Measurements from ENCODE around the gene PEX11G. TPM values are rescaled to one million over a fixed set of nuclear protein-coding genes. Genes with fewer than 3 reads are reported as not detected.

The PEX11G gene
- polyA plus RNA-seq, 1 experiment: 3.8 TPM

- CTCF ChIA-PET: interaction anchor here (1.6 kb wide), 1 partner anchor 10 kb away, joined by 3 read pairs; no protein-coding TSS in a partner anchor
- POLR2A ChIA-PET: no interaction called here
- H3K27me3 ChIP-seq (ENCODE audit: control insufficient read depth, insufficient read depth, low read length): no peaks in the 10 kb centered on the region
- no peak for TF ChIP-seq CTCF (IDR thresholded peaks at IDR 0.05; ENCODE audit: insufficient read depth, low read depth, low read length)
- H3K36me3 ChIP-seq (ENCODE audit: control insufficient read depth, insufficient read depth, low read length): peaks cover 1% of the 10 kb centered on the region; the same call in 1 of the 2 replicates
- H3K4me3 ChIP-seq (ENCODE audit: low read depth, low read length): no peak overlapping the region
- DNase-seq (ENCODE audit: low read depth): no peak
Observed at GRCh38 chr19:7429638-7430282, 59.1 kb downstream of the PEX11G start.

GRCh38 chr19:7428651-7429113 lies 60.2 kb downstream of the PEX11G start:
- TF ChIP-seq CTCF (IDR thresholded peaks at IDR 0.05; ENCODE audit: insufficient read depth, low read depth, low read length): no peak
- Histone ChIP-seq H3K36me3 (ENCODE audit: control insufficient read depth, insufficient read depth, low read length) (peaks cover 1% of the 10 kb centered on the region; the same call in 1 of the 2 replicates), H3K4me3 (ENCODE audit: low read depth, low read length) (no peak overlapping the region), H3K27me3 (ENCODE audit: control insufficient read depth, insufficient read depth, low read length) (no peaks in the 10 kb centered on the region)
- ChIA-PET POLR2A (no interaction called here), CTCF (no interaction called here)
- no peak for DNase-seq (ENCODE audit: low read depth)

GRCh38 chr19:7427944-7428343 lies 60.9 kb downstream of the PEX11G start:
- ChIA-PET CTCF (no interaction called here), POLR2A (no interaction called here)
- Histone ChIP-seq H3K4me3 (ENCODE audit: low read depth, low read length) (no peak overlapping the region), H3K36me3 (ENCODE audit: control insufficient read depth, insufficient read depth, low read length) (peaks cover 1% of the 10 kb centered on the region; the same call in 1 of the 2 replicates), H3K27me3 (ENCODE audit: control insufficient read depth, insufficient read depth, low read length) (no peaks in the 10 kb centered on the region)
- no peak for TF ChIP-seq CTCF (IDR thresholded peaks at IDR 0.05; ENCODE audit: insufficient read depth, low read depth, low read length)
- no peak for DNase-seq (ENCODE audit: low read depth)

- no peaks in the 10 kb centered on the region for H3K27me3 ChIP-seq (ENCODE audit: control insufficient read depth, insufficient read depth, low read length)
- CTCF ChIA-PET: interaction anchor here (0.8 kb wide), 1 partner anchor 11 kb away, joined by 3 read pairs; no protein-coding TSS in a partner anchor
- H3K4me3 ChIP-seq (ENCODE audit: low read depth, low read length): no peak overlapping the region
- POLR2A ChIA-PET: no interaction called here
- H3K36me3 ChIP-seq (ENCODE audit: control insufficient read depth, insufficient read depth, low read length): peaks cover 1% of the 10 kb centered on the region; the same call in 1 of the 2 replicates
- TF ChIP-seq CTCF (IDR thresholded peaks at IDR 0.05; ENCODE audit: insufficient read depth, low read depth, low read length): no peak
- DNase-seq (ENCODE audit: low read depth): no peak
Observed at GRCh38 chr19:7426986-7427385, 61.8 kb downstream of the PEX11G start.

Other genes starting within 250 kb of the PEX11G start
- 4.1 and 5.7 TPM in 2 replicates for gene INSR, start 194.6 kb downstream of the PEX11G start, polyA plus RNA-seq (2011; rRNA removed)
- 8.6 and 12.7 TPM in 2 replicates for gene ARHGEF18, start 140.1 kb downstream of the PEX11G start, polyA plus RNA-seq (2011; rRNA removed)
- 25.0 and 43.9 TPM in 2 replicates for gene ZNF358, start 27.1 kb upstream of the PEX11G start, polyA plus RNA-seq (2011; rRNA removed)
- 24.6 and 50.6 TPM in 2 replicates for gene MCOLN1, start 33.6 kb upstream of the PEX11G start, polyA plus RNA-seq (2011; rRNA removed)
- 17.2 and 55.1 TPM in 2 replicates for gene PNPLA6, start 46.7 kb upstream of the PEX11G start, polyA plus RNA-seq (2011; rRNA removed)
- gene CAMSAP3, start 106.8 kb upstream of the PEX11G start, polyA plus RNA-seq (2011; rRNA removed): not detected in 2 replicates
- 20.7 and 39.8 TPM in 2 replicates for gene XAB2, start 140.5 kb upstream of the PEX11G start, polyA plus RNA-seq (2011; rRNA removed)
- gene PET100, start 140.8 kb upstream of the PEX11G start, polyA plus RNA-seq (2011; rRNA removed): 8.9 and 28.5 TPM in 2 replicates
- gene PCP2, start 144.7 kb upstream of the PEX11G start, polyA plus RNA-seq (2011; rRNA removed): not detected in 2 replicates
- 28.6 and 39.4 TPM in 2 replicates for gene STXBP2, start 148.1 kb upstream of the PEX11G start, polyA plus RNA-seq (2011; rRNA removed)
- gene RETN, start 180.0 kb upstream of the PEX11G start, polyA plus RNA-seq (2011; rRNA removed): not detected in 2 replicates
- gene MCEMP1, start 188.1 kb upstream of the PEX11G start, polyA plus RNA-seq (2011; rRNA removed): not detected in 2 replicates
- 59.7 and 85.1 TPM in 2 replicates for gene TRAPPC5, start 191.8 kb upstream of the PEX11G start, polyA plus RNA-seq (2011; rRNA removed)
- gene FCER2, start 213.1 kb upstream of the PEX11G start, polyA plus RNA-seq (2011; rRNA removed): not detected in 2 replicates
- not detected in 2 replicates for gene CLEC4G, start 243.1 kb upstream of the PEX11G start, polyA plus RNA-seq (2011; rRNA removed)